Measurements from ENCODE around the gene CEMIP. TPM values are rescaled to one million over a fixed set of nuclear protein-coding genes. Genes with fewer than 3 reads are reported as not detected.
A peak's percentile ranks its signal among the peaks of the same experiment; 100 is the strongest.

CEMIP gene
- total and polyA plus RNA-seq, 7 experiments from 2014 or later: 0.02 TPM; not detected in 6

GRCh38 chr15:80929689-80930088, 150.5 kb downstream of the CEMIP start:
- Histone ChIP-seq H3K9me3 (ENCODE audit: control insufficient read depth in 2 of 3, low read length in 3 of 3) (no peaks in the 10 kb centered on the region), H3K4me3 (ENCODE audit: low read length) (no peak overlapping the region), H3K36me3 (ENCODE audit: control insufficient read depth in 2 of 3, insufficient read depth in 3 of 3, low read length in 3 of 3) (peaks cover 0 to 9% (median 0%) of the 10 kb centered on the region in 3 experiments), H3K27ac (ENCODE audit: low read depth, low read length) (no peak overlapping the region), H3K27me3 (ENCODE audit: control insufficient read depth in 2 of 2, insufficient read depth in 2 of 2, low read length in 2 of 2) (no peaks in the 10 kb centered on the region), H3K4me1 (ENCODE audit: control insufficient read depth in 2 of 2, insufficient read depth in 2 of 2, low read length in 2 of 2) (no peaks in the 10 kb centered on the region)
- Mint-ChIP-seq H3K9me3 (no peaks in the 10 kb centered on the region), H3K4me1 (peaks cover 0 to 6% (median 3%) of the 10 kb centered on the region in 7 donors), H3K27me3 (no peaks in the 10 kb centered on the region), H3K36me3 (peaks cover 0 to 39% (median 18%) of the 10 kb centered on the region in 5 donors), H3K4me3 (no peak overlapping the region), H3K27ac (no peak overlapping the region)
- intact Hi-C loops (cut with micrococcal nuclease): no loop called here
- ChIA-PET POLR2A (no interaction called here), CTCF (no interaction called here)
- DNase-seq: no peak
- no peak for ATAC-seq

GRCh38 chr15:80931191-80931590, 152.0 kb downstream of the CEMIP start:
- Mint-ChIP-seq H3K4me1 (peaks cover 0 to 8% (median 7%) of the 10 kb centered on the region in 7 donors), H3K4me3 (no peak overlapping the region), H3K27me3 (no peaks in the 10 kb centered on the region), H3K9me3 (no peaks in the 10 kb centered on the region), H3K27ac (no peak overlapping the region), H3K36me3 (peaks cover 0 to 39% (median 19%) of the 10 kb centered on the region in 5 donors)
- H3K27ac ChIP-seq (ENCODE audit: low read depth, low read length): no peak overlapping the region
- no peaks in the 10 kb centered on the region for H3K9me3 ChIP-seq (ENCODE audit: control insufficient read depth in 2 of 3, low read length in 3 of 3)
- ChIA-PET CTCF (no interaction called here), POLR2A (no interaction called here)
- intact Hi-C loops (cut with micrococcal nuclease): no loop called here
- no peaks in the 10 kb centered on the region for H3K4me1 ChIP-seq (ENCODE audit: control insufficient read depth in 2 of 2, insufficient read depth in 2 of 2, low read length in 2 of 2)
- no peak for ATAC-seq
- no peak for DNase-seq
- H3K36me3 ChIP-seq (ENCODE audit: control insufficient read depth in 2 of 3, insufficient read depth in 3 of 3, low read length in 3 of 3): no peaks in the 10 kb centered on the region
- no peaks in the 10 kb centered on the region for H3K27me3 ChIP-seq (ENCODE audit: control insufficient read depth in 2 of 2, insufficient read depth in 2 of 2, low read length in 2 of 2)
- no peak overlapping the region for H3K4me3 ChIP-seq (ENCODE audit: low read length)

GRCh38 chr15:80931721-80932512, 152.7 kb downstream of the CEMIP start:
- Histone ChIP-seq H3K27me3 (ENCODE audit: control insufficient read depth in 2 of 2, insufficient read depth in 2 of 2, low read length in 2 of 2) (no peaks in the 10 kb centered on the region), H3K9me3 (ENCODE audit: control insufficient read depth in 2 of 3, low read length in 3 of 3) (no peaks in the 10 kb centered on the region), H3K4me1 (ENCODE audit: control insufficient read depth in 2 of 2, insufficient read depth in 2 of 2, low read length in 2 of 2) (no peaks in the 10 kb centered on the region), H3K4me3 (ENCODE audit: low read length) (no peak overlapping the region), H3K36me3 (ENCODE audit: control insufficient read depth in 2 of 3, insufficient read depth in 3 of 3, low read length in 3 of 3) (no peaks in the 10 kb centered on the region), H3K27ac (ENCODE audit: low read depth, low read length) (no peak overlapping the region)
- H3K4me3 Mint-ChIP-seq: no peak overlapping the region
- DNase-seq (no peak), ATAC-seq (no peak)
- no peaks in the 10 kb centered on the region for H3K27me3 Mint-ChIP-seq
- no peaks in the 10 kb centered on the region for H3K9me3 Mint-ChIP-seq
- peaks cover 0 to 8% (median 5%) of the 10 kb centered on the region in 7 donors for H3K4me1 Mint-ChIP-seq
- intact Hi-C loops (cut with micrococcal nuclease): no loop called here
- H3K27ac Mint-ChIP-seq: no peak overlapping the region
- H3K36me3 Mint-ChIP-seq: peaks cover 0 to 46% (median 23%) of the 10 kb centered on the region in 5 donors
- POLR2A ChIA-PET: no interaction called here
- CTCF ChIA-PET: no interaction called here

GRCh38 chr15:80932513-80932815, 153.3 kb downstream of the CEMIP start:
- Histone ChIP-seq H3K27me3 (ENCODE audit: control insufficient read depth in 2 of 2, insufficient read depth in 2 of 2, low read length in 2 of 2) (no peaks in the 10 kb centered on the region), H3K4me1 (ENCODE audit: control insufficient read depth in 2 of 2, insufficient read depth in 2 of 2, low read length in 2 of 2) (no peaks in the 10 kb centered on the region), H3K9me3 (ENCODE audit: control insufficient read depth in 2 of 3, low read length in 3 of 3) (no peaks in the 10 kb centered on the region), H3K36me3 (ENCODE audit: control insufficient read depth in 2 of 3, insufficient read depth in 3 of 3, low read length in 3 of 3) (peaks cover 0 to 2% (median 0%) of the 10 kb centered on the region in 3 experiments), H3K27ac (ENCODE audit: low read depth, low read length) (no peak overlapping the region), H3K4me3 (ENCODE audit: low read length) (no peak overlapping the region)
- no peaks in the 10 kb centered on the region for H3K9me3 Mint-ChIP-seq
- H3K27ac Mint-ChIP-seq: no peak overlapping the region
- no peaks in the 10 kb centered on the region for H3K27me3 Mint-ChIP-seq
- peaks cover 0 to 9% (median 5%) of the 10 kb centered on the region in 7 donors for H3K4me1 Mint-ChIP-seq
- ATAC-seq (no peak), DNase-seq (no peak)
- no peak overlapping the region for H3K4me3 Mint-ChIP-seq
- intact Hi-C loops (cut with micrococcal nuclease): no loop called here
- peaks cover 0 to 49% (median 26%) of the 10 kb centered on the region in 5 donors for H3K36me3 Mint-ChIP-seq
- ChIA-PET POLR2A (no interaction called here), CTCF (no interaction called here)

GRCh38 chr15:80932989-80933388, 153.8 kb downstream of the CEMIP start:
- no peaks in the 10 kb centered on the region for H3K9me3 Mint-ChIP-seq
- no peak overlapping the region for H3K27ac Mint-ChIP-seq
- Histone ChIP-seq H3K27me3 (ENCODE audit: control insufficient read depth in 2 of 2, insufficient read depth in 2 of 2, low read length in 2 of 2) (no peaks in the 10 kb centered on the region), H3K4me1 (ENCODE audit: control insufficient read depth in 2 of 2, insufficient read depth in 2 of 2, low read length in 2 of 2) (no peaks in the 10 kb centered on the region), H3K27ac (ENCODE audit: low read depth, low read length) (no peak overlapping the region), H3K36me3 (ENCODE audit: control insufficient read depth in 2 of 3, insufficient read depth in 3 of 3, low read length in 3 of 3) (peaks cover 0 to 5% (median 0%) of the 10 kb centered on the region in 3 experiments), H3K9me3 (ENCODE audit: control insufficient read depth in 2 of 3, low read length in 3 of 3) (no peaks in the 10 kb centered on the region), H3K4me3 (ENCODE audit: low read length) (no peak overlapping the region)
- no peaks in the 10 kb centered on the region for H3K27me3 Mint-ChIP-seq
- POLR2A ChIA-PET: no interaction called here
- H3K4me3 Mint-ChIP-seq: no peak overlapping the region
- no peak for DNase-seq
- CTCF ChIA-PET: no interaction called here
- H3K36me3 Mint-ChIP-seq: peaks cover 0 to 48% (median 26%) of the 10 kb centered on the region in 5 donors
- no peak for ATAC-seq
- intact Hi-C loops (cut with micrococcal nuclease): no loop called here
- H3K4me1 Mint-ChIP-seq: peaks cover 0 to 13% (median 5%) of the 10 kb centered on the region in 7 donors

GRCh38 chr15:80934761-80935221, 155.6 kb downstream of the CEMIP start:
- Mint-ChIP-seq H3K36me3 (peaks cover 0 to 42% (median 24%) of the 10 kb centered on the region in 5 donors), H3K4me3 (no peak overlapping the region), H3K27me3 (no peaks in the 10 kb centered on the region), H3K27ac (peak overlapping the region in 1 of 9 donors; percentile 12), H3K9me3 (peaks cover 0 to 2% (median 0%) of the 10 kb centered on the region in 11 donors), H3K4me1 (peaks cover 0 to 13% (median 5%) of the 10 kb centered on the region in 7 donors)
- Histone ChIP-seq H3K4me1 (ENCODE audit: control insufficient read depth in 2 of 2, insufficient read depth in 2 of 2, low read length in 2 of 2) (no peaks in the 10 kb centered on the region), H3K27ac (ENCODE audit: low read depth, low read length) (no peak overlapping the region), H3K27me3 (ENCODE audit: control insufficient read depth in 2 of 2, insufficient read depth in 2 of 2, low read length in 2 of 2) (no peaks in the 10 kb centered on the region), H3K36me3 (ENCODE audit: control insufficient read depth in 2 of 3, insufficient read depth in 3 of 3, low read length in 3 of 3) (peaks cover 0 to 5% (median 0%) of the 10 kb centered on the region in 3 experiments), H3K4me3 (ENCODE audit: low read length) (no peak overlapping the region), H3K9me3 (ENCODE audit: control insufficient read depth in 2 of 3, low read length in 3 of 3) (no peaks in the 10 kb centered on the region)
- no peak for ATAC-seq
- ChIA-PET CTCF (no interaction called here), POLR2A (no interaction called here)
- no peak for DNase-seq
- intact Hi-C loops (cut with micrococcal nuclease): no loop called here

Data from naive thymus-derived CD4-positive, alpha-beta T cell (primary cell).